H7 (cell line): ENCODE measurements around the gene EMC10. TPM values are rescaled to one million over a fixed set of nuclear protein-coding genes. Genes with fewer than 3 reads are reported as not detected.
"Not testable (repeated sequence)": the region's sequence is repeated elsewhere in the genome, so short reads cannot be mapped to it uniquely, and the experiment has no call there.

Experiments used
- DNase-seq: peaks from one replicate; pipeline ENCODE4 v3.0.0; 2012
- H3K27me3 ChIP-seq: 2 replicates; pipeline ENCODE4 v1.6.0; 2011; ENCODE audit warnings: mild to moderate bottlenecking, low read length; ENCODE audit not compliant: control insufficient read depth, insufficient read depth
- H3K36me3 ChIP-seq: replicated peaks from 2 replicates; pipeline ENCODE4 v1.5.1; 2011; ENCODE audit warnings: low read length; ENCODE audit not compliant: control insufficient read depth, insufficient read depth
- H3K4me3 ChIP-seq: 2 replicates; pipeline ENCODE4 v1.5.1; 2011; ENCODE audit warnings: low read depth, mild to moderate bottlenecking, control low read depth, low read length, moderate library complexity; ENCODE audit not compliant: insufficient read depth
- total RNA-seq: library from RNA; depleted of rRNA; stranded (reverse); fragments of >200 nt; shearing (Covaris generic); gene quantifications from 2 replicates; pipeline ENCODE4 v1.2.3, GENCODE V29; 2014

Gene EMC10
- total RNA-seq, 1 experiment from 2014 or later = 166 TPM

DNA sequence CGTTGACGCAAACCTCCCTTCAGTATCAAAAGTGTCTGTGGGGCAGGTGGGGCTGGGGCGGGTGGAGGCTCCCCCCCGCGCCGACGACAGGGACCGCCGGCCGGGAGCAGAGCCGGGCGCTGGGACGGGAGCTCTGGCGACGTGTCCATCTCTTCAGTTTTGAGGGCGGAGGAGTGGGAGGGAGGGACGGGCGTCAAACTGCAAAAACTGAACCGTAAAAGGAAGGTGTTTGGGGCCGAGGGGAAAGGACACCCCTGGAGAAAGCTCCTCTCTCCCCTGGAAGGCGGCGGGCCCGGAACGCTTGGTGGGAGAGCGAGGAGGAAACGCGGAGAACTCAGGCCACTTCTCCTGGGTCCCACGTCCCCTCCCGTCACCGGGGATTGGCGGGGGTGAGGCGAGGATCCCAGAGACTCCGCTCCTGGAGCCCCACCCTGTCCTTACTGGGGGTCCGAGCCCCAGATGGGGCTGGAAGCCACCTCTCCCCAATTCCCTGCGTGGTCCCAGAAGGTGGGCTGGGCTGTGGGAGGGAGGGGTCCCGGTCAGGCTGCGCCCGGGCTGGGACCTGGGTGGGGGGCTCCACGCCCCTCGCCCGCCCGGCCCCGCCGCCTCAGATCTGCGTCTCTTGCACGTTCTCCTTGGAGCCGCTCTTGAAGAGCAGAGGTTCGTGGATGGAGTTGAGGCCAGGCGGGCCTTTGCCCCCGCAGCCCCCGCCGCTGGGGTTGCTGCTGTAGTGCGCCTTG lies 40.8 kb downstream of the EMC10 start:
- no peaks in the 10 kb centered on the region for H3K36me3 ChIP-seq
- DNase-seq = peak; percentile 71
- no peaks in the 10 kb centered on the region; the same call in 1 of the 2 replicates for H3K27me3 ChIP-seq
- peak overlapping the region; percentile 5; the same call in 1 of the 2 replicates for H3K4me3 ChIP-seq

DNA sequence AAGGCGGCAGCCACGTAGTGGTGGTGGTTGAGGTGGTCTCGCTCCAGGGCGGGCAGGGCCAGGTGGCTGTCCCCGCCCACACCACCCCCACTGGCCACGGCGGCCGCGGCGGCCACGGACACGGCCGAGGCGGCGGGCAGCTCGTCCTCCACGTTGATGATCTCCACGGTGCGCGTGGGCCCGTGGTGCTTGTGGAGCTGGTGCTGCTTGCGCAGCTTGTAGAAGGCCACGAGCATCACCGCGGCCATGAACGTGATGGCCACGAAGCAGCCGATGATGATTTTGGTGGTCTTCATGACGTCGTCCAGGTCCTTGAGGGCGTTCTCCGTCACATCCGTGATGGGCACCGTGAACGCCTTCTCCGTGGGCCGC lies 41.4 kb downstream of the EMC10 start:
- Histone ChIP-seq H3K27me3 (no peaks in the 10 kb centered on the region; the same call in 1 of the 2 replicates), H3K36me3 (no peaks in the 10 kb centered on the region), H3K4me3 (no peak overlapping the region)
- DNase-seq = no peak

DNA sequence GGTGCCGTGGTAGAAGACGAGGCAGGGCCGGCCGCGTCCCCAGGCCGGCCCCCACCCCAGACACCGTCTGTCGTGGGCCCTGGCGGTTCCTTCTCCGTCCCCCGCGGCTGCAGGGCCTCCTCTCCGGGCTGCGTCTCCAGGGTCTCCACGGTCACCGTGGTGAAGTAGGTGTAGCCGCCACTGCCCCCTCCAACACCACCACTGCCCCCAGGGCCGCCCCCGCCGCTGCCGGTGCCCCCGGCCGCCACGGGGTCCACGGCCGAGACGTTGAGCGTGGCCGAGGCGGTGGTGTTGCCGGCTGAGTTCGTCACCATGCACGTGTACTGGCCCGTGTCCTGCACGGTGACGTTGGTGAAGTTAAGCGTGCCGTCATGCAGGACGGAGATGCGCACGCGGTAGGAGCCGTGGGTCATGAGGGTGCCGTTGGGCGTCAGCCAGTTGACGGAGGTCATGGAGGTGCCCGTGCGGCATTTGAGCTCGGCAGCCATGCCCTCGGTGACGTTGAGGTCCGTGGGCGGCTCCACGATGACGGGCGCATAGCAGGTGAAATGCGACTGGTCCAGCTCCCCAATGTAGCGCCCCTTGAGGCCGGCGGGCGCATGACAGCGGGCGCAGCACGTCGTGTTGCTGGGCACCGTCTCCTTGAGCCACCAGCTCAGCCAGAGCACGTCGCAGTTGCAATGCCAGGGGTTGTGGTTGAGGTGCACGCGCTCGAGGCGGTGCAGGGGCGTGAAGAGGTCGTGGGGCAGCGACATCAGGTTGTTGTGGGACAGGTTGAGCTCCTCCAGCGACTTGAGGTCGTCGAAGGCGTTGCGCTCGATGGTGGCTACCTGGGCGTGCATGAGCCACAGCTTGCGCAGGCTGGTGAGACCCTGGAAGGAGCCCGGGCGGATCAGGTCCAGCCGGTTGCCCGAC lies 42.0 kb downstream of the EMC10 start:
- peak; percentile 91 for DNase-seq
- no peaks in the 10 kb centered on the region; the same call in 1 of the 2 replicates for H3K27me3 ChIP-seq
- no peaks in the 10 kb centered on the region for H3K36me3 ChIP-seq
- no peak overlapping the region for H3K4me3 ChIP-seq

DNA sequence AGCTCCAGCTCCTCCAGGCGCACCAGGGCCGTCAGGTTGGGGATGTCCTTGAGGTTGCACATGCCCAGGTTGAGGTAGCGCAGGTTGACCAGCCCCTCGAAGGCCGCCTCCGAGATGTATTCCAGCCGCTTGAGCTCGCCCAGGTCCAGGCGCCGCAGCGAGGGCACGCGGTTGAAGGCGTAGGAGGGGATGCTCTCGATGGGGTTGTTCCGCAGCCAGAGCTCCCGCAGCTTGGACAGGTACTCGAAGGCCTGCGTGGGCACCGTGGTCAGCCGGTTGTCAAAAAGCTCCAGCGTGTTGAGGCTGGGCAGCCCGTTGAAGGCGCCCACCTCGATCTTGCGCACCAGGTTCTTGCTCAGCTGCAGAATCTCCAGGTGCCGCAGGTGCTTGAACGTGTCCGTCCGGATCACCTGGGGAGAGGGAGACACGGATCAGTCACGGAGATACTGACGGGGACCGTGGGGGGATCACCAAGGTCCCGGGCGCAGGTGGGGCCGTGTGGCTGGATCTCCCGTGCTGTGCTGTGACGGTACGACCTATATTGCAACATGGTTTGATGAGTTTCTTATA lies 42.8 kb downstream of the EMC10 start:
- Histone ChIP-seq H3K27me3 (no peaks in the 10 kb centered on the region; the same call in 1 of the 2 replicates), H3K4me3 (no peak overlapping the region), H3K36me3 (no peaks in the 10 kb centered on the region)
- peak; percentile 28 for DNase-seq

DNA sequence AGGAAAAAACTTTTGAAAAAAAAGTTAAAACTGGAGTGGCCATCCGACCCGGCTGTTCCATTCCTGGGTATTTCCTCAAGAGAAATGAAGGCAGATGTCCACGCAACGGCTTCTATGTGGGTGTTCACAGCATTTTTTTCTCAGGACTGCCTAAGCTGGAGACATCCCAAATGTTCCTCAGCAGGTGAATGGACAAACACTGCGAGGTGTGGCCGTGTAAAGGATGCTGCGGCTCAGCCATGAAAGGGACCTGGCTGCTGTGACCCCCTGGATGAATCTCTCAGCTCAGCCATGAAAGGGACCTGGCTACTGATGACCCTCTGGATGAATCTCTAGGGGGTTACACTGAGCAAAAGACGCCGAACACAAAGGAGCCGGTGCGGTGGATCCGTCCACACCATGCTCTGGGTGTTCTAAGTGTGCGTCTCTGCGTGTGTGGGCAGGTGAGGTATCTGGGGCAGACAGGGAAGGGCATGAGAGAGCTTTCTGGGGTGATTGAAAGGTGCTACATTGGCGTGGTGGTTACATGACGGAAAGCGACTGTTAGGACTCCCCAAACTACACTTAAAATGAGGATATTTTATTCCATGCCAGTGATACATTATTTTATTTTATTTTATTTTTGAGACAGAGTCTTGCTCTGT lies 44.6 kb downstream of the EMC10 start:
- H3K27me3 ChIP-seq = no peaks in the 10 kb centered on the region
- no peak overlapping the region for H3K4me3 ChIP-seq
- no peaks in the 10 kb centered on the region for H3K36me3 ChIP-seq
- DNase-seq = no peak

DNA sequence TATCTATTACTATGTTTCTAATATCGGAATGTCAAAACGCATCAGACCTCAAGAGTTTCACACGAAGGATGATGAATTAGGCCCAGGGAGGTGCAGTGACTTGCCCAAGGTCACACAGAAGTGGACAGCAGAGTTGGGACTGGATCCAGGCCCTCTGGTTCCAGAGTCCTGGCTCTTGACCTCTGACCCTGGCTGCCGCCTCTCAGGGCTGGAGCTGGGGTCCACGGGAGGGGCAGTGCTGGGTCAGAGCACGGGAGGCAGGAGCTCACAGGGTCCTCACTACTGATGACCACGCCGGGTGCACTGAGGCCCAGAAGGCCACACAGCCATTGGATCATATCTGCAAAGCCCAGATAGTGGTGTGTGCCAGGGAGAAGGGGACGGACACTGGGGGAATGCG lies 46.6 kb downstream of the EMC10 start:
- H3K36me3 ChIP-seq = no peaks in the 10 kb centered on the region
- peak; percentile 23 for DNase-seq
- H3K27me3 ChIP-seq = no peaks in the 10 kb centered on the region
- H3K4me3 ChIP-seq = no peak overlapping the region

DNA sequence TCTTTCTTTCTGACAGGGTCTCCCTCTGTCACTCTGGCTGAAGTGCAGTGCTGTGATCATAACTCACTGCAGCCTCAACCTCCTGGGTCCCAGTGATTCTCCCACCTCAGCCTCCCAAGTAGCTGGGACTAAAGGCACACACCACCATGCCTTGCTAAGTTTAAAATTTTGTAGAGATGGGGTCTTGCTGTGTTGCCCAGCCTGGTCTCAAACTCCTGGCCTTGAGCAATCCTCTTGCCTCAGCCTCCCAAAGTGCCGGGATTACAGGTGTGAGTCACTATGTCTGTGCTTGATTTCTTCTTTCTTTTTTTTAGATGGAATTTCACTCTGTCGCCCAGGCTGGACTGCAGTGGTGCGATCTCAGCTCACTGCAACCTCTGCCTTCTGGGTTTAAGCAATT lies 51.7 kb downstream of the EMC10 start:
- not testable (repeated sequence) for H3K4me3 ChIP-seq, H3K27me3 ChIP-seq, H3K36me3 ChIP-seq, DNase-seq

DNA sequence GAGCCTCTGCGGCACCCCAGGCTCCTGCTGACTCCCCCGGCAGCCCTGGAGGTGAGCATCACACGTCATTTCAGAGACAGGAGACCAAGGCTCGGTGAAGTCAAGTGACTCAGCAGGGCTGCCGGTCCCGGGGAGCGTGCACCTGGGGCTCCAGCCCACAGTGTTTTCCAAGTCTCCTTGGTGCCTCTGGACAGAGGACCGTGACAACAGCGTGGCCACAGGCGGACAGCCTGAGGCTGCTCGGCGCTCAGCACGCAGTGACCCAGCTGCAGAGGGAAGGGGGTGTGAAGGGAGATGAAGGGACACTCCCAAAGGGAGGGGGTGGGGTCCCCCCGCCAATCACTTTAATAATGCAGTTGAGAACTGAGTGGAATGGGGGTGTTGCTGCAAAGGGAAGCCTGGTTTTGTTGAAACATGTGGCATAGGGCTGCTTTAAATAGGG lies 54.9 kb downstream of the EMC10 start:
- no peak for DNase-seq
- H3K27me3 ChIP-seq = no peaks in the 10 kb centered on the region; the same call in 1 of the 2 replicates
- H3K36me3 ChIP-seq = no peaks in the 10 kb centered on the region
- H3K4me3 ChIP-seq = no peak overlapping the region

DNA sequence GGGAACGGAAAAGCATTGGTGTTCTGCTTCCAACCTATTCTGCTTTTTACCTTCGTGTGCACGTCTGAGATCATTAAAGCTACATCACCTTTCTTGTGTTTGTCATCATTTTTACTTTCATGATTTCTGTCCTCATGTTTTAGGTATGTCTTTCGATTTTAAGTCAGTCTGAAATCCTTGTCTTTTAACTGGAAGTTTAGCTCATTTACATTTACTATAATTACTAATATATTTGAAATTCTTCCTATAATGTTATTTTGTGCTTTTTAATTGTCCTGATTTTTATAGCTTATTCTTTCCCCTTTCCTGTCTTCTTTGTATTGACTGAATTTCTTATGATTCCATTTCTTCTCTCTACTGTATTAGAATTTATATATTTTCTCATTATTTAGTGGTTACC lies 56.6 kb downstream of the EMC10 start:
- H3K27me3 ChIP-seq = no peaks in the 10 kb centered on the region; the same call in 1 of the 2 replicates
- H3K4me3 ChIP-seq = no peak overlapping the region
- H3K36me3 ChIP-seq = no peaks in the 10 kb centered on the region
- DNase-seq = no peak

DNA sequence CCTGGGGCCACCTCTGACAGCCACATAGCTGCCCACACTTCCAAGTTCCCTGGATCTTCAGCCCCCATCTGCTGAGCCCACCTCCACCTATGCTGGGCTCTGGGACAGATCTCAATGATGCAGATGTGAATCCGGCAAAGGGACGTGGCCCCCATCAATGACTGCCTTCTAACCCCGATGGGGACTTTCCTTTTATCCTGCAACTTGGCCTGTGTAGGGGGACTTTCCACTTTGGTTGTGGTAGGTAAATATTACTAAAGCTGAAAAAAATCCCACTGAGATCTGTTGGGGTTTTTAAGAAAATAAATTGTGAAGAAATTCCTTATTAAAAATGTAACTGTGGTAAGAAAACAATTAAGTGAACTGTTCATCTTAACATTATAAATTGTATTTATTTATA lies 58.2 kb downstream of the EMC10 start:
- no peaks in the 10 kb centered on the region; the same call in 1 of the 2 replicates for H3K27me3 ChIP-seq
- no peak overlapping the region for H3K4me3 ChIP-seq
- H3K36me3 ChIP-seq = no peaks in the 10 kb centered on the region
- DNase-seq = no peak

DNA sequence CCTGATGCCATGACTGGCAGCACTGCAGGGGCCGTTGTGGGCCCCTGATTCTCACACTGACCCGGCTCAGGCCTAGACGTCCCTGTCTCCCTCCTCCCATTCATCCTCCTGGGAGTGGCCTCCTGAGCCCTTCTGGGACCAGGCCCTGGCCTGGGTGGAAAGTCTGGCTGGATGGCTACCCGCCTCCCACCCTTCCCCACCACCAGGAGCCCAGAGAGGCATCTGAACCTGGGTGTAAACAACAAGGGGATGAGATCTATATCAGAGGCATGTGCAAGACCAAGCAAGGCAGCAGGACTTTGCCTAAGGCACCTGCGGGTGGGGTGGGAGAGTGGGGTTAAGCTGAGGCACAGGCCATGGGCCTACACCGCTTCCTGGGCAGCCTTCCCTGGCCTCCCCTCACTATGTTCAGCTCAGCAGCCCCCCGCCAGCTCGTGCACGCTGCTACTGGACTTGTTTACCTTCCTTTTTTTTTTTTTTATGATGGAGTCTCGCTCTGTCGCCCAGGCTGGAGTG lies 59.4 kb downstream of the EMC10 start:
- Histone ChIP-seq H3K36me3 (no peaks in the 10 kb centered on the region), H3K4me3 (no peak overlapping the region), H3K27me3 (no peaks in the 10 kb centered on the region; the same call in 1 of the 2 replicates)
- no peak for DNase-seq

DNA sequence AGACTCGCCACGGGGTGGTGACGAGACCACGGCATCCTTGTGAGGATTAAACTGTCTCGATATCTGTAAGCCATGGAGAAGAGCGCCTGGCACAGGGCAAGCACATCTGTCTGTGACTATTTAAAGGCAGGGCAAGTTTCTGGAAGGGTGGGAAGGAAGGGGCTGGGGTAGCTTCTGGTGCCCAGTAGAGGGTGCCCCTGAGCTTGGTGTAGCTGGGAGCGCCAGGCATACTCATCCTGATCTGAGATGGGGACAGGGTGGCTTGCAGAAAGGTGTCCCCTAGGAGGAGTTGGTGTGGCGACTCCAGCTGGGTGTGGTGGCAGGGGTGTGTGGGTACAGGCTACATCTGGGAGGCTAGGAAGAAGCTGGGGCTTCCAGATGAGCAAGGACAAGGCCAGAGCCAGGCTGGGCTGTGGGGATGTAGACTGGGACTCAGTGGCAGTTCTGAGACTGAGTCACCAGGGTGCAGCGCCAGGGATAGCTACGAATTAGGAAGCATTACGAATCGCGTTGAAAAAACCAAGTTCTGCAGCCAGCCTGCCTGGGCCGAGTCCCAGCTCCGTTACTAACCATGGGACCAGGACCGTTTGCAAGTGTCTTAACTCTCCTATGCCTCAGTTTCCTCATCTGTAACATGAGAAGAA lies 60.5 kb downstream of the EMC10 start:
- no peak overlapping the region for H3K4me3 ChIP-seq
- no peak for DNase-seq
- no peaks in the 10 kb centered on the region for H3K27me3 ChIP-seq
- no peaks in the 10 kb centered on the region for H3K36me3 ChIP-seq

DNA sequence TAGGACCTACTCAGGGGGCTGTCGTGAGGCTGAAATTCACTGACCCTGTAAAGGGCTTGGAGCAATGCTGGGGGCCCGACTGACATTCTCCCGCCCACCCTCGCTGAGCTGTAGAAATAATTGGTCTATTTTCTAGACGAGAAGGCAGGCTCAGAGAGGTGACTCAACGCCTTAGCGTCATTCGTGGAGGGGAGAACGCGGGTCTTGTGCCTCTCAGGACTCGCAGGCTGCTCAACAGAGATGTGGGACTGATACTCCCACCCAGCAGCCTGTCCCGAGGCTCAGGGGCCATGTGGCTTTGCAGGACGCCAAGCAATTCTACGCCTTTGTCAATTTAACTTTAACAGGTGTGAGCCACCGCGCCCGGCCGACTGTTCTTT lies 61.0 kb downstream of the EMC10 start:
- no peak overlapping the region for H3K4me3 ChIP-seq
- H3K36me3 ChIP-seq = no peaks in the 10 kb centered on the region
- DNase-seq = no peak
- no peaks in the 10 kb centered on the region for H3K27me3 ChIP-seq

DNA sequence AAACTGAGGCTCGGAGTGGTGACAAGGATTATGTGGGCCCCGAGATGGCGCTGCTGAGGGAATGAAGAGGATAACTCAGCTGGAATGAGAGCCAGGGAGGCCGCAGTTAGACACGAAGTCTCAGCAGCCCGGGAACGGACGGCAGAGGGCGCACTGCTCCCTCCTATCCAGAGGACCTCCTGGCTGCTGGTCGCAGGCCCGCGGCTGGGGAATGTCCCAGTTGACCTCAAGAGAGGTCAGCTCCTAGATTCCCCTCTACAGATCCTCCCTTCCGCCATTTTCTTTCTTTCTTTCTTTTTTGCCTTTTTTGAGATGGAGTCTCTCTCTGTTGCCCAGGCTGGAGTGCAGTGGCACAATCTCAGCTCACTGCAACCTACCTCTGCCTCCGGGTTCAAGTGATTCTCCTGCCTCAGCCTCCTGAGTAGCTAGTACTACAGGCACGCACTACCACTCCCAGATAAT lies 61.5 kb downstream of the EMC10 start:
- no peak overlapping the region for H3K4me3 ChIP-seq
- H3K36me3 ChIP-seq = no peaks in the 10 kb centered on the region
- H3K27me3 ChIP-seq = no peaks in the 10 kb centered on the region
- DNase-seq = peak; percentile 98
